Sciatic nerve (tissue), 2 donors: ENCODE measurements around the gene SLC8A2. TPM values are rescaled to one million over a fixed set of nuclear protein-coding genes. Genes with fewer than 3 reads are reported as not detected.
"Not testable (repeated sequence)": the region's sequence is repeated elsewhere in the genome, so short reads cannot be mapped to it uniquely, and the experiment has no call there.

Source experiments
- ATAC-seq: fragments of 200-7000 bp; cut with Tn5 transposase; one replicate; pipeline ENCODE4 v1.9.1; 2020; ENCODE audit warnings: mild to moderate bottlenecking, moderate library complexity
- DNase-seq: peaks from one replicate; pipeline ENCODE4 v3.0.0-alpha.2; 2020; ENCODE audit warnings: low spot score
- intact Hi-C: fragments of 100-400 bp; cut with DNase I; formaldehyde crosslinking; loops from one replicate; pipeline ENCODE4 v1.14.2; 2022
- total RNA-seq: library from RNA; stranded (reverse); fragmentation: NEBNext Ultra II Directional; extraction: Animal tissue kit (Norgen Biotek cat#: 25700); gene quantifications from one replicate; pipeline ENCODE4 v1.2.1, GENCODE V29; 2021
- donor health status: DM: no; HTN: no; CAD: no.
- donor health status: DM: no; HTN: no; CAD: no.

Gene SLC8A2
- total RNA-seq, 1 donor from 2014 or later = not detected

- no peak for DNase-seq
- intact Hi-C loops = no loop called here
- no peak for ATAC-seq
Measured at GRCh38 chr19:47404334-47405196, 67.1 kb downstream of the SLC8A2 start.

- no peak for DNase-seq
- intact Hi-C loops = no loop called here
- no peak for ATAC-seq
Measured at GRCh38 chr19:47402504-47402903, 69.2 kb downstream of the SLC8A2 start.

GRCh38 chr19:47398707-47399597 lies 72.7 kb downstream of the SLC8A2 start:
- ATAC-seq (no peak), DNase-seq (no peak)
- intact Hi-C loops = no loop called here

- DNase-seq = peak; percentile 88
- peak; percentile 74 for ATAC-seq
- intact Hi-C loops = no loop called here
Measured at GRCh38 chr19:47391510-47392223, 80.0 kb downstream of the SLC8A2 start.

- ATAC-seq = no peak
- DNase-seq = no peak
- intact Hi-C loops = no loop called here
Measured at GRCh38 chr19:47390533-47391488, 80.9 kb downstream of the SLC8A2 start.

- DNase-seq = no peak
- ATAC-seq = no peak
- intact Hi-C loops = no loop called here
Measured at GRCh38 chr19:47389150-47389556, 82.5 kb downstream of the SLC8A2 start.

- ATAC-seq, intact Hi-C loops, DNase-seq: not testable (repeated sequence)
Measured at GRCh38 chr19:47388721-47389120, 83.0 kb downstream of the SLC8A2 start.

GRCh38 chr19:47387623-47388022 lies 84.1 kb downstream of the SLC8A2 start:
- DNase-seq, intact Hi-C loops, ATAC-seq: not testable (repeated sequence)

- ATAC-seq, intact Hi-C loops, DNase-seq: not testable (repeated sequence)
Measured at GRCh38 chr19:47386582-47386981, 85.1 kb downstream of the SLC8A2 start.

- DNase-seq, ATAC-seq, intact Hi-C loops: not testable (repeated sequence)
Measured at GRCh38 chr19:47384533-47384932, 87.2 kb downstream of the SLC8A2 start.

GRCh38 chr19:47383890-47384289 lies 87.8 kb downstream of the SLC8A2 start:
- ATAC-seq, intact Hi-C loops, DNase-seq: not testable (repeated sequence)

- DNase-seq = no peak
- intact Hi-C loops = no loop called here
- ATAC-seq = peak; percentile 20
Measured at GRCh38 chr19:47381653-47382279, 89.9 kb downstream of the SLC8A2 start.

- intact Hi-C loops = no loop called here
- no peak for ATAC-seq
- DNase-seq = no peak
Measured at GRCh38 chr19:47381121-47381520, 90.6 kb downstream of the SLC8A2 start.

- ATAC-seq (no peak), DNase-seq (no peak)
- intact Hi-C loops = no loop called here
Measured at GRCh38 chr19:47380559-47380958, 91.1 kb downstream of the SLC8A2 start.

- intact Hi-C loops = no loop called here
- no peak for DNase-seq
- no peak for ATAC-seq
Measured at GRCh38 chr19:47379381-47379938, 92.2 kb downstream of the SLC8A2 start.

- no peak for DNase-seq
- no peak for ATAC-seq
- intact Hi-C loops = no loop called here
Measured at GRCh38 chr19:47378246-47378645, 93.4 kb downstream of the SLC8A2 start.
